ENCODE measurements around the gene RASD1.
A peak's percentile ranks its signal among the peaks of the same experiment; 100 is the strongest.

Gene RASD1

GRCh38 chr17:17499402-17500145, 3.4 kb upstream of the RASD1 start:
- Histone ChIP-seq H3K4me1 (ENCODE audit: insufficient read depth, low read length) (peaks cover under 1% of the 10 kb centered on the region; the same call in 1 of the 2 replicates), H3K9ac (ENCODE audit: low read depth, low read length) (no peak overlapping the region), H3K36me3 (ENCODE audit: insufficient read depth, low read length) (no peaks in the 10 kb centered on the region), H3K27ac (ENCODE audit: low read depth, low read length) (no peak overlapping the region), H3K9me3 (ENCODE audit: insufficient read depth, low read depth, low read length) (no peaks in the 10 kb centered on the region), H3K27me3 (ENCODE audit: insufficient read depth, low read length) (peaks cover 16% of the 10 kb centered on the region), H3K4me3 (ENCODE audit: low read length) (no peak overlapping the region)
- WGBS, result 87% methylated on average over 17 of the region's 17 CpGs

GRCh38 chr17:17498606-17499301, 2.6 kb upstream of the RASD1 start:
- Histone ChIP-seq H3K4me3 (ENCODE audit: low read length) (no peak overlapping the region), H3K36me3 (ENCODE audit: insufficient read depth, low read length) (no peaks in the 10 kb centered on the region), H3K27me3 (ENCODE audit: insufficient read depth, low read length) (peaks cover 24% of the 10 kb centered on the region), H3K4me1 (ENCODE audit: insufficient read depth, low read length) (peaks cover 8% of the 10 kb centered on the region), H3K27ac (ENCODE audit: low read depth, low read length) (no peak overlapping the region), H3K9ac (ENCODE audit: low read depth, low read length) (no peak overlapping the region), H3K9me3 (ENCODE audit: insufficient read depth, low read depth, low read length) (no peaks in the 10 kb centered on the region)
- WGBS, result 91% methylated on average over 16 of the region's 16 CpGs

- no peak overlapping the region for H3K4me3 ChIP-seq (ENCODE audit: low read length)
- 91% methylated on average over 10 of the region's 10 CpGs for WGBS
- no peak overlapping the region for H3K27ac ChIP-seq (ENCODE audit: low read depth, low read length)
- H3K9me3 ChIP-seq (ENCODE audit: insufficient read depth, low read depth, low read length), result no peaks in the 10 kb centered on the region
- H3K27me3 ChIP-seq (ENCODE audit: insufficient read depth, low read length), result peaks cover 27% of the 10 kb centered on the region
- H3K36me3 ChIP-seq (ENCODE audit: insufficient read depth, low read length), result 0 out of 2 replicates have a peak, but pooled peaks cover 2% of the 10 kb centered on the region
- no peak overlapping the region for H3K9ac ChIP-seq (ENCODE audit: low read depth, low read length)
- peaks cover 16% of the 10 kb centered on the region for H3K4me1 ChIP-seq (ENCODE audit: insufficient read depth, low read length)
Measured at GRCh38 chr17:17497845-17498520, 1.8 kb upstream of the RASD1 start.

- H3K4me3 ChIP-seq (ENCODE audit: low read length), result peak overlapping the region; percentile 72
- peaks cover 9% of the 10 kb centered on the region for H3K36me3 ChIP-seq (ENCODE audit: insufficient read depth, low read length)
- WGBS, result 43% methylated on average over 19 of the region's 19 CpGs
- peaks cover 22% of the 10 kb centered on the region for H3K4me1 ChIP-seq (ENCODE audit: insufficient read depth, low read length)
- H3K27ac ChIP-seq (ENCODE audit: low read depth, low read length), result no peak overlapping the region
- peaks cover 27% of the 10 kb centered on the region for H3K27me3 ChIP-seq (ENCODE audit: insufficient read depth, low read length)
- H3K9me3 ChIP-seq (ENCODE audit: insufficient read depth, low read depth, low read length), result no peaks in the 10 kb centered on the region
- H3K9ac ChIP-seq (ENCODE audit: low read depth, low read length), result no peak overlapping the region
Measured at GRCh38 chr17:17497065-17497844, 1.1 kb upstream of the RASD1 start.

DNA sequence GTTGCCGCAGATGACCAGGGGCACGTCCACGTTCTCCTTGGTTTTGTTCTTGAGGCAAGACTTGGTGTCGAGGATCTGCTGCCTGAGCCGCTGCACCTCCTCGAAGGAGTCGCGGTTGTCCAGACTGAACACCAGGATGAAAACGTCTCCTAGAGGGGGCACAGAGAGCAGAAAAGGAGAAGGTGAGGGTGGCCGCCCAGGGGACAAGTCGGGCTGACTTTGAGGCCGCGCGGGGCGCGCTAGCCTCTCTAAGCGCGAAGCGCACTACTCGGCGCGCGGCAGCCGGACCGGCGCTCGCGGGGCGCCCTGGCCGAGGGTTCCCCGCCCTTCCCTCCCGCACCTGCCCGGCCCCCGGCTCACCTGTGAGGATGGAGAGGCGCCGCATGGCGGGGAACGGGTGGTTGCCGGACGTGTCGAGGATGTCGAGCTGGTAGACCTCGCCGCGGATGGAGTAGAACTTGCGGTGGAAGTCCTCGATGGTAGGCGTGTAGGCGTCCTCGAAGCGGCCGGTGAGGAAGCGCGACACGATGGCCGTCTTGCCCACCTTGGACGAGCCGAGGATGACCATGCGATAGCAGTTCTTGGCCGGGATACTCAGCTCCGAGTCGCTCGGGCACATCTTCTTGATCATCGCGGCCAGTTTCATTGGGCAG, 533 bp downstream of the RASD1 start:
- peaks cover 25% of the 10 kb centered on the region for H3K36me3 ChIP-seq (ENCODE audit: insufficient read depth, low read length)
- H3K9ac ChIP-seq (ENCODE audit: low read depth, low read length), result peak overlapping the region; percentile 58
- peaks cover 22% of the 10 kb centered on the region for H3K4me1 ChIP-seq (ENCODE audit: insufficient read depth, low read length)
- peaks cover 27% of the 10 kb centered on the region for H3K27me3 ChIP-seq (ENCODE audit: insufficient read depth, low read length)
- WGBS, result 2% methylated on average over 65 of the region's 65 CpGs
- no peak overlapping the region for H3K27ac ChIP-seq (ENCODE audit: low read depth, low read length)
- H3K9me3 ChIP-seq (ENCODE audit: insufficient read depth, low read depth, low read length), result no peaks in the 10 kb centered on the region
- H3K4me3 ChIP-seq (ENCODE audit: low read length), result peak overlapping the region; percentile 72

DNA sequence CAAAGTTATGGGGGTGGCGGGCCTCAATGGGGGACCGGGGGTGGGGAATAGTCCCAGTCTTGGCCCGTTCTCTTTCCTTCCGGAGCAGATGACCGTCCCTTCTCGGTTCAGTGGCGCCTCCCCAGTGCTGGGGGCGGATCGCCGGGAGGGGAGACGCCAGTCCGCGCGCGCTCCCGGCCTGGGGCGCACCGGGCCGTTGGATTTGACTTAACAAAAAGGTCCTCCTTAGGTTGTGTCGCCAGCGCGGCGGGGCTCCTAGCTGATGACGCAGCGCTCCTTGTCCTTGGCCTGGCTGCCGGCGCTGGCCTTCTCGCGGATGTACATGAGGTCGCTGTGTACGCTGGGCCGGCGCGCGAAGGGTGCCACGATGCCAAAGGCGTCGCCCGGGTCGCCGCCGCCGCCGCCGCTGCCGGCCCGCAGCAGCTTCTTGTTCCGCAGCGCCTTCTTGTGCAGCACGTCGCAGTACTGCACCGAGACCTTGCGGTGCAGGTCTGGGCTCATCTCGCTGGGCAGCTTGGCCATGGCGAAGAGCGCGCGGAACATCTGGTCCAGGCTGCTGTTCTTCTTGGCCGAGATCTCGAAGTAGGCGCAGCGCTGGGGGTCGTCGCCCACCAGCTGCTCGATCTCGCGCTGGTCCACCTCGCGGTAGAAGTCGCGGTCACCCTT, 1.2 kb downstream of the RASD1 start:
- H3K27ac ChIP-seq (ENCODE audit: low read depth, low read length), result no peak overlapping the region
- H3K36me3 ChIP-seq (ENCODE audit: insufficient read depth, low read length), result peaks cover 30% of the 10 kb centered on the region
- H3K9ac ChIP-seq (ENCODE audit: low read depth, low read length), result peak overlapping the region; percentile 58
- H3K27me3 ChIP-seq (ENCODE audit: insufficient read depth, low read length), result peaks cover 27% of the 10 kb centered on the region
- peaks cover 22% of the 10 kb centered on the region for H3K4me1 ChIP-seq (ENCODE audit: insufficient read depth, low read length)
- H3K9me3 ChIP-seq (ENCODE audit: insufficient read depth, low read depth, low read length), result no peaks in the 10 kb centered on the region
- 2% methylated on average over 71 of the region's 71 CpGs for WGBS
- H3K4me3 ChIP-seq (ENCODE audit: low read length), result peak overlapping the region; percentile 72

DNA sequence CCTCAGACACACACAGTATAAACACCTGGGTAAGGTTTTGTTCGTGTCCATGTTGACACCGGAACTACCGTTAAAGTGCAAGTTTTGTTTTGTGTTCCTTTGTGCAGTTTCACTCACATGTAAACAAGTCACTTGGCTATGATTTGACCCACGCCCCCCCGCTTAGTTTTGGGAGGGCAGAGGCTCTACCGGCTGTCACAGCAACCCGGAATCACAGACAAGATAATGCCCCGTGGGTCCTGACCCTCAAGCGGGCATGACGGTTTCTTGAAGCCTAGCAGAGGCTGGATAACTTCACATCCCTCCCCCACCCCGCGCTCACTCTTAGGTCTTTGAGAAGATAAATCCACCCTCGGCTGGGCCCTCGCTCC, 1.7 kb downstream of the RASD1 start:
- Histone ChIP-seq H3K36me3 (ENCODE audit: insufficient read depth, low read length) (peaks cover 30% of the 10 kb centered on the region), H3K27ac (ENCODE audit: low read depth, low read length) (no peak overlapping the region), H3K4me1 (ENCODE audit: insufficient read depth, low read length) (peaks cover 22% of the 10 kb centered on the region), H3K9me3 (ENCODE audit: insufficient read depth, low read depth, low read length) (no peaks in the 10 kb centered on the region), H3K9ac (ENCODE audit: low read depth, low read length) (no peak overlapping the region), H3K4me3 (ENCODE audit: low read length) (peak overlapping the region; percentile 72), H3K27me3 (ENCODE audit: insufficient read depth, low read length) (peaks cover 27% of the 10 kb centered on the region)
- WGBS, result 27% methylated on average over 14 of the region's 14 CpGs

DNA sequence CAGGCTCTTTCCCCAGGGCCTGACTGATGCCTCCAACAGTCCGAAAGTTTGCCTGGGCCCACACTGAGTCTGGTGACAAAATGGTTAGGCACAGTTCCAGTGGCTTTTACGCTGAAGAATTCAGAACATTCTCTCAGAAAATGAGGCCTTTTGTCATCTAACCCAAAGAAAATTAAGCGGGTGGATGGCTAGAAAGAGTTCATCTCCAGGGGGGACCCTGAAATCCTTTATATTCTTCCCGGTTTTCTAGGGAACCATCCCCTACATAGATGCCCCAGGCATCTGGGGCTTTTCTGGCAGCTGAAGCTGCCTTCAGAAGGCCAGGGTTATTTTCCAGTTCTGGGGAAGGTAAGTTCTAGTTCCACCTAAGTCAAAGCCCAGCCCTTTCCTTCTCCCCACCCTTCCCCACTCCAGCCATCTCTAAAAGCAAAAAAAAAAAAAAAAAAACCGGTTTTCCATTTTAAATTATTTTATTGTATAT, 2.2 kb downstream of the RASD1 start:
- WGBS, result 78% methylated on average over 4 of the region's 5 CpGs
- Histone ChIP-seq H3K27me3 (ENCODE audit: insufficient read depth, low read length) (peaks cover 27% of the 10 kb centered on the region), H3K9ac (ENCODE audit: low read depth, low read length) (no peak overlapping the region), H3K36me3 (ENCODE audit: insufficient read depth, low read length) (peaks cover 30% of the 10 kb centered on the region), H3K9me3 (ENCODE audit: insufficient read depth, low read depth, low read length) (no peaks in the 10 kb centered on the region), H3K4me1 (ENCODE audit: insufficient read depth, low read length) (peaks cover 22% of the 10 kb centered on the region), H3K27ac (ENCODE audit: low read depth, low read length) (no peak overlapping the region), H3K4me3 (ENCODE audit: low read length) (peak overlapping the region; percentile 72)

- Histone ChIP-seq H3K27ac (ENCODE audit: low read depth, low read length) (no peak overlapping the region), H3K36me3 (ENCODE audit: insufficient read depth, low read length) (peaks cover 32% of the 10 kb centered on the region), H3K9ac (ENCODE audit: low read depth, low read length) (no peak overlapping the region), H3K9me3 (ENCODE audit: insufficient read depth, low read depth, low read length) (no peaks in the 10 kb centered on the region), H3K4me1 (ENCODE audit: insufficient read depth, low read length) (peaks cover 22% of the 10 kb centered on the region), H3K27me3 (ENCODE audit: insufficient read depth, low read length) (peaks cover 27% of the 10 kb centered on the region), H3K4me3 (ENCODE audit: low read length) (no peak overlapping the region)
- WGBS, result 51% methylated on average over 15 of the region's 15 CpGs
Measured at GRCh38 chr17:17493249-17493985, 2.8 kb downstream of the RASD1 start.
